Motor neuron (in vitro differentiated cells): ENCODE measurements around the gene CRYL1. TPM values are rescaled to one million over a fixed set of nuclear protein-coding genes. Genes with fewer than 3 reads are reported as not detected.

Experiments used
- ATAC-seq, 8 experiments: fragments of 200-7000 bp; cut with Tn5 transposase; replicated peaks in 6 of 8; 2 replicates each; pipeline ENCODE4 v1.8.0; 2021; ENCODE audit warnings: mild to moderate bottlenecking in 8 of 8, moderate library complexity in 8 of 8
- H3K27ac ChIP-seq, 2 donors: fragments of 250-450 bp; sonication (Bioruptor Pico); 2 replicates each; pipeline ENCODE4 v1.9.0; 2021; ENCODE audit warnings: antibody characterized with exemption in 2 of 2, mild to moderate bottlenecking in 2 of 2, moderate library complexity in 1 of 2
- H3K4me1 ChIP-seq, 2 donors: fragments of 250-450 bp; sonication (Bioruptor Pico); replicated peaks in 1 of 2; 2 replicates each; pipeline ENCODE4 v1.6.1; 2021; ENCODE audit warnings: antibody characterized with exemption in 2 of 2, mild to moderate bottlenecking in 2 of 2, moderate library complexity in 1 of 2
- H3K4me3 ChIP-seq, 5 donors: fragments of 250-450 bp; sonication (Bioruptor Pico); 2 replicates each; pipeline ENCODE4 v1.9.0; 2021; ENCODE audit warnings: antibody characterized with exemption in 5 of 5, mild to moderate bottlenecking in 5 of 5, moderate library complexity in 4 of 5
- WGBS, 10 experiments: fragments of 450-650 bp; shearing (Covaris generic); methylation state at CpG; one replicate each; pipeline ENCODE4 v1.0.0; 2022; 5-methylcytosine and 5-hydroxymethylcytosine counted together
- in situ Hi-C, 9 experiments: fragments of 400-800 bp; cut with MboI; loops; one replicate each; pipeline ENCODE4 v1.15.0; 2021; ENCODE audit warnings: low sequenced_read_pairs in 9 of 9, low pct_unique_long_range_greater_than_20kb in 2 of 9; ENCODE audit not compliant: unreplicated experiment in 9 of 9
- total RNA-seq, 8 experiments: library from RNA; unstranded; fragments of 300-600 nt; gene quantifications; 2 replicates each; pipeline versions ENCODE4 v1.2.3 to v1.2.4, GENCODE V29; 2022

Gene CRYL1
- total RNA-seq, 8 experiments from 2014 or later = 4.6 to 41.5 (median 14.0) TPM

DNA sequence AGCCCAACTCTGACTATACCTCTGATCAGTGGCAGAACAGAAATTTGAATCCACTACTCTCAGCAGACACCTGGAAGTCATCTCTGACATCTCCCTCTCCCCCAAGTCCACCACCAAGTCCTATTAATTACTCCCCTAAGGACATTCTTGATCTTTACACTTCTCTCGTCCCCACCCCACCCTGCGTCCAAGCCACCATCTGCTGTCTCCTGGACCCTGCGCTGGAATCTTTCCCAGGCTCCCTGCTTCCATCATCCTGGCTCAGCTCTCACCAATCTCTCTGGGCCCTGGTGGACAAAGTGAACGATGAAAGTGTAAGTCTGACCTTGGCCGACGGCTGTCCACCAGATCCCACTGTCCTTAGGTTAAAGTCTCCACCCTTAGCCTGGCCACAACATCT lies 147.9 kb downstream of the CRYL1 start:
- no peak overlapping the region for H3K4me3 ChIP-seq
- no peaks in the 10 kb centered on the region for H3K4me1 ChIP-seq
- no peak overlapping the region for H3K27ac ChIP-seq
- 30 to 98% (median 85%) methylated on average over 2 to 6 of the region's 6 CpGs; no CpG with 5 or more reads in 5 of the 10 experiments for WGBS, 10 experiments
- in situ Hi-C loops = no loop called here
- no peak for ATAC-seq

- Histone ChIP-seq H3K4me3 (no peak overlapping the region), H3K4me1 (no peaks in the 10 kb centered on the region), H3K27ac (no peak overlapping the region)
- no peak for ATAC-seq
- WGBS, 10 experiments = 0 to 100% (median 84%) methylated on average over 1 to 3 of the region's 6 CpGs; no CpG with 5 or more reads in 2 of the 10 experiments
- in situ Hi-C loops = no loop called here
Observed at GRCh38 chr13:20375871-20376270, 149.8 kb downstream of the CRYL1 start.

DNA sequence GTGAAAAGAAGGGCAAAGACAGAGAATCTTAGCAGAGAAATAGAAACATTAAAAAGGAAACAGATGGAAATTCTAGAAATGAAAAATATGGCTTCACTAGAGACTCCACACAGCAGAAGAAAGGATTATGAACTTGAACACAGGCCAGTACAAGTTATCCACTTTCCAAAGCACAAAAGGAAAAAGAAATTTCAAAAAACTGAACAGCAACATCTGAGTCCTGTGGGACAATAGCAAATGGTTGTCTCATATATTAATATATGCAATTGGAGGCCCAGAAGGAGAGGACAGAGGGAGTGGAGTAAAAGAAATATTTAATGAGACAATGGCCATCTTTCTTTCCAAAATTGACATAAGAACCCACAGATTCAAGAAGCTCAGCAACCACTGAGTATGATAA lies 151.8 kb downstream of the CRYL1 start:
- ATAC-seq = no peak
- Histone ChIP-seq H3K27ac (no peak overlapping the region), H3K4me1 (no peaks in the 10 kb centered on the region), H3K4me3 (no peak overlapping the region)
- in situ Hi-C loops = no loop called here

- Histone ChIP-seq H3K27ac (no peak overlapping the region), H3K4me3 (no peak overlapping the region), H3K4me1 (no peaks in the 10 kb centered on the region)
- ATAC-seq = no peak
- in situ Hi-C loops = no loop called here
- WGBS, 10 experiments = 21 to 86% (median 70%) methylated on average over 2 to 4 of the region's 4 CpGs
Observed at GRCh38 chr13:20371825-20372224, 153.8 kb downstream of the CRYL1 start.

- Histone ChIP-seq H3K4me1 (no peaks in the 10 kb centered on the region), H3K27ac (no peak overlapping the region), H3K4me3 (no peak overlapping the region)
- WGBS, 10 experiments = 17 to 89% (median 72%) methylated on average over 1 to 2 of the region's 2 CpGs
- ATAC-seq = no peak
- in situ Hi-C loops = no loop called here
Observed at GRCh38 chr13:20370815-20371421, 154.7 kb downstream of the CRYL1 start.

- WGBS, 10 experiments = 68 to 100% (median 87%) methylated on average over 1 to 8 of the region's 8 CpGs; no CpG with 5 or more reads in 2 of the 10 experiments
- Histone ChIP-seq H3K27ac (no peak overlapping the region), H3K4me1 (no peaks in the 10 kb centered on the region), H3K4me3 (no peak overlapping the region)
- ATAC-seq = no peak
- in situ Hi-C loops = no loop called here
Observed at GRCh38 chr13:20369886-20370361, 155.7 kb downstream of the CRYL1 start.

DNA sequence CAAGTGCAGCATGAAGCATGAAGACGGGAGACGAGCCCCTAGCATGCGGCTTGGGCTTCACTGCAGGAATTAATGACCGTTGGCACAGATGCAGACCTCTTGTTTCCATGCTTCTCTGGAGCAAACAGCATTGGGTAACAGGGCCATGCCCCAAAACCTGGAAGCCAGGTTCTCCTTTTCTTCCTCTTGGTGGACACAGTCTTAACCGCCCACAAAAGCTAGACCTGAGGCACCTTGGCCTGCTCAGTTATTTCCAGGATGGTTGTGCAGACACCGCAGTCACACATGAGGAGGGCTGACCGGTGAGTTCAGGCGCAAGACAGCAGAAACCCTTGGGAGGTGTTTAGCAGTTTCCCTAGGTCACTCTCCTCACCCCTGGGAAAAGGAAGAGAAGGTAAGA lies 159.6 kb downstream of the CRYL1 start:
- in situ Hi-C loops = no loop called here
- Histone ChIP-seq H3K4me3 (no peak overlapping the region), H3K27ac (no peak overlapping the region), H3K4me1 (no peaks in the 10 kb centered on the region)
- no peak for ATAC-seq
- 33 to 96% (median 87%) methylated on average over 1 to 7 of the region's 8 CpGs; no CpG with 5 or more reads in 2 of the 10 experiments for WGBS, 10 experiments

GRCh38 chr13:20363603-20364002 lies 162.1 kb downstream of the CRYL1 start:
- peak in 3 of 8 experiments; percentile 27 to 62 (median 42) for ATAC-seq
- WGBS, 10 experiments = 10 to 66% (median 48%) methylated on average over 1 to 6 of the region's 7 CpGs; no CpG with 5 or more reads in 5 of the 10 experiments
- no peak overlapping the region for H3K4me3 ChIP-seq
- in situ Hi-C loops = no loop called here
- no peaks in the 10 kb centered on the region for H3K4me1 ChIP-seq
- no peak overlapping the region for H3K27ac ChIP-seq

GRCh38 chr13:20363172-20363571 lies 162.5 kb downstream of the CRYL1 start:
- Histone ChIP-seq H3K27ac (no peak overlapping the region), H3K4me1 (no peaks in the 10 kb centered on the region), H3K4me3 (no peak overlapping the region)
- in situ Hi-C loops = no loop called here
- 20 to 100% (median 89%) methylated on average over 1 to 6 of the region's 8 CpGs; no CpG with 5 or more reads in 5 of the 10 experiments for WGBS, 10 experiments
- no peak for ATAC-seq

GRCh38 chr13:20362484-20363041 lies 163.1 kb downstream of the CRYL1 start:
- in situ Hi-C loops = no loop called here
- WGBS, 10 experiments = 0 to 100% (median 72%) methylated on average over 1 to 2 of the region's 17 CpGs; no CpG with 5 or more reads in 6 of the 10 experiments
- Histone ChIP-seq H3K4me3 (no peak overlapping the region), H3K4me1 (no peaks in the 10 kb centered on the region), H3K27ac (no peak overlapping the region)
- ATAC-seq = no peak

- no peak for ATAC-seq
- no peak overlapping the region for H3K27ac ChIP-seq
Observed at GRCh38 chr13:20360835-20361412, 164.7 kb downstream of the CRYL1 start.

GRCh38 chr13:20360041-20360491 lies 165.6 kb downstream of the CRYL1 start:
- peak in 1 of 8 experiments; percentile 81 for ATAC-seq

More at GRCh38 chr13:20360835-20361412, 164.7 kb downstream of the CRYL1 start:
- no peak overlapping the region for H3K4me3 ChIP-seq
- in situ Hi-C loops = no loop called here
- WGBS, 10 experiments = 55 to 100% (median 90%) methylated on average over 3 to 4 of the region's 5 CpGs; no CpG with 5 or more reads in 1 of the 10 experiments
- no peaks in the 10 kb centered on the region for H3K4me1 ChIP-seq

DNA sequence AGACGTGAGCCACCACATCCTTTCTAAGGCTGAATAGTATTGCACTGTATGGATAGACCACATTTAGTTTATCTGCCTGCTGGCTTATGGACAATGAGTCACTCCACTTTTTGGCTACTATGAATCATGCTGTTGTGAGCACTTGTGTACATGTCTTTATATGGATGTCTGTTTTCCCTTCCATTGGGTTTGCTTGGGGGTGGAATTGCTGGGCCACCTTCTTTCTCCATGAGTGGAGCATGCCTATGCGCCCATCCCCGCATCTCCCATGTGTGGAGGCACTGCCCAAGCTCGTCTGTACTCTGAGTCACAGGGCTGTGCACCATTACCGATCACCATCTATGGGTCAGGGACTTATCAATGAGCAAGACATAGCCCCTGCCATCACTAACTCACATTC lies 166.3 kb downstream of the CRYL1 start:
- no peak overlapping the region for H3K27ac ChIP-seq
- in situ Hi-C loops = no loop called here
- 0 to 100% (median 80%) methylated on average over 1 to 5 of the region's 5 CpGs; no CpG with 5 or more reads in 1 of the 10 experiments for WGBS, 10 experiments
- no peak overlapping the region for H3K4me3 ChIP-seq
- no peaks in the 10 kb centered on the region for H3K4me1 ChIP-seq
- ATAC-seq = peak in 3 of 8 experiments; percentile 29 to 96 (median 92)

More at GRCh38 chr13:20360041-20360491, 165.6 kb downstream of the CRYL1 start:
- Histone ChIP-seq H3K4me3 (no peak overlapping the region), H3K27ac (no peak overlapping the region), H3K4me1 (no peaks in the 10 kb centered on the region)
- in situ Hi-C loops = no loop called here
- 0 to 100% (median 83%) methylated on average over 1 to 2 of the region's 3 CpGs; no CpG with 5 or more reads in 1 of the 10 experiments for WGBS, 10 experiments
